BJ (cell line): ENCODE data around the gene CEBPE. TPM values are rescaled to one million over a fixed set of nuclear protein-coding genes. Genes with fewer than 3 reads are reported as not detected.
"Not testable (repeated sequence)": the region's sequence is repeated elsewhere in the genome, so short reads cannot be mapped to it uniquely, and the experiment has no call there.

ENCODE experiments used
- CTCF ChIA-PET: fragments of 350-600 bp; formaldehyde crosslinking; extraction: SDS; loops from one replicate; lab custom pipeline; 2021; ENCODE audit warnings: antibody characterized with exemption, inconsistent platforms; lab: Yijun Ruan, JAX
- POLR2A ChIA-PET: fragments of 300-600 bp; sonication (Branson Sonifier 250); formaldehyde crosslinking; extraction: SDS; loops from one replicate; lab custom pipeline; 2021; ENCODE audit warnings: antibody characterized with exemption; lab: Charles Lee
- DNase-seq: peaks from one replicate; pipeline ENCODE4 v3.0.0-alpha.2; 2011; ENCODE audit warnings: low read depth
- H3K27me3 ChIP-seq: 2 replicates; pipeline ENCODE4 v1.6.0; 2011; ENCODE audit warnings: low read length; ENCODE audit not compliant: control insufficient read depth, insufficient read depth
- H3K36me3 ChIP-seq: 2 replicates; pipeline ENCODE4 v1.5.1; 2011; ENCODE audit warnings: low read length; ENCODE audit not compliant: control insufficient read depth, insufficient read depth
- H3K4me3 ChIP-seq: 2 replicates; pipeline ENCODE4 v1.5.1; 2011; ENCODE audit warnings: low read depth, mild to moderate bottlenecking, control low read depth, low read length
- CTCF ChIP-seq: IDR thresholded peaks from 2 replicates; pipeline ENCODE4 v1.5.1; 2011; ENCODE audit warnings: low read depth, mild to moderate bottlenecking, control low read depth, inconsistent platforms, low read length, moderate library complexity; ENCODE audit not compliant: insufficient read depth
- polyA plus RNA-seq: library from polyadenylated mRNA; depleted of rRNA; stranded (reverse); fragments of >200 nt; gene quantifications from 2 replicates; pipeline ENCODE4 v1.2.3, GENCODE V29; 2011

CEBPE gene
- polyA plus RNA-seq, 1 experiment, result not detected

DNA sequence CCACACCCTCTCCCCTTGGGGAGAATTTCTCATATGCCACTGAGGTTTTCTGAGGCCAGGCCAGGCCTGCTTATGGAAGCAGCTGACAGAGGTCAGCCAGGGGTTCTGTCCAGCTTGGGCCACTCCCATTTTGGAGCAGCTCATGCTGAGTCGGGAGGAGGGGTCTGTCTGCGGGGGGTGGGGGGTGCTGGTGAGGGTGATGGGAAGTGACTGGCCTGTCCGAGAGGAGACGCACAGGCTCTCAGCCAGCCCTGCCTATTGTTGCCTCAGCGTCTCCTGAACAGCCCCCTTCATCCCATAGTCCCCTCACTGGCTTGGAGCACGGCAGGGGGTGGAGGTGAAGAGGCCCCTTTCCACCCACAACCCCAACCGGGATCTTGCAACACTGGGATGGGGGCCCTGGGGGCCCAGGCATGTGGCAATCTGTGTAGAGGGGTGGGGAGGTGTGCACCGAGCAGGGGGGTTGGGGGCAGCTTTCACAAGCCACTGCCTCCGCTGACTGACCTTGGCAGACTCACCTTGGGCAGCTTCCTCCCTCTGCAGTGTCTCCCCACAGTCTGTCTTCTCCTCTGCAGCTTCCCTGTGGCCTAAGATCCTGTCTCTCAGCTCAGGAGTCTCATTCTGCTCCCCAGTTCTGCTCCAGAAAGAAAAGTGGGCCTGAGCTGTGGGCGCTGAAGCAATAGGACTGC, 5.5 kb downstream of the CEBPE start:
- no peak overlapping the region for H3K4me3 ChIP-seq
- ChIA-PET CTCF (interaction anchor here (1.1 to 24.8 kb wide), 14 partner anchors 10 to 219 kb away, joined by 3 to 815 read pairs (median 8); partner anchors contain the start of genes ACIN1, AJUBA, C14orf119 and CDH24), POLR2A (no interaction called here)
- no peak for DNase-seq
- TF ChIP-seq CTCF, result no peak
- no peaks in the 10 kb centered on the region for H3K36me3 ChIP-seq
- H3K27me3 ChIP-seq, result peaks cover 1% of the 10 kb centered on the region; the same call in 1 of the 2 replicates

GRCh38 chr14:23112359-23113178, 6.5 kb downstream of the CEBPE start:
- peaks cover 1% of the 10 kb centered on the region; the same call in 1 of the 2 replicates for H3K27me3 ChIP-seq
- H3K4me3 ChIP-seq, result no peak overlapping the region
- ChIA-PET POLR2A (interaction anchor here (1.2 kb wide), 1 partner anchor 17 kb away, joined by 3 read pairs; the partner anchor contains the start of genes ACIN1 and C14orf119), CTCF (interaction anchor here (1.0 to 24.8 kb wide), 16 partner anchors 8 to 218 kb away, joined by 3 to 815 read pairs (median 6); partner anchors contain the start of genes ACIN1, AJUBA, C14orf119 and CDH24)
- no peaks in the 10 kb centered on the region for H3K36me3 ChIP-seq
- no peak for TF ChIP-seq CTCF
- DNase-seq, result no peak

- peaks cover 1% of the 10 kb centered on the region; the same call in 1 of the 2 replicates for H3K27me3 ChIP-seq
- no peak for TF ChIP-seq CTCF
- DNase-seq, result no peak
- H3K4me3 ChIP-seq, result no peak overlapping the region
- CTCF ChIA-PET, result interaction anchor here (0.5 to 24.8 kb wide), 15 partner anchors 10 to 168 kb away, joined by 3 to 815 read pairs (median 31); partner anchors contain the start of genes ACIN1, AJUBA, C14orf119 and CDH24
- no peaks in the 10 kb centered on the region for H3K36me3 ChIP-seq
- POLR2A ChIA-PET, result interaction anchor here (0.7 to 1.7 kb wide), 2 partner anchors 42 to 117 kb away, joined by 3 to 4 read pairs; no protein-coding TSS in a partner anchor
Measured at GRCh38 chr14:23110579-23111365, 8.3 kb downstream of the CEBPE start.

DNA sequence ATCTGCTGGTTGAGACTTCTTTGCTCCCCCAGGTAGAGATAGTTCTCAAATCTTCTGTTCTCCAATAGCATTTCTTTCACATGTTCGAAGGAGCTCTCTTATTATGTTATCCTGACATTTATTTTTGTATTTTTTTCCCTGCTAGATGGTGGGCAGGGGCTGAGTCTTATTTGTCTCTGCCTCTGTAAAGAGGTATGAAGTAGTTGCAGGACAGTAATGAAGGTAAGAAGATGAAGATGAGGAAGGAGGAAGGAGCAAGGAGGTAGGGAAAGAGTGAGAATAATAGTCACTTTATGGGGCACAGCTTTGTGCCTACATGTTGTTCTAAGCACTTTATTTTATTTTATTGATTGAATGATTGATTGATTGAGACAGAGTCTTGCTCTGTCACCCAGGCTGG, 9.3 kb downstream of the CEBPE start:
- POLR2A ChIA-PET, result interaction anchor here (1.7 kb wide), 1 partner anchor 41 kb away, joined by 4 read pairs; no protein-coding TSS in a partner anchor

DNA sequence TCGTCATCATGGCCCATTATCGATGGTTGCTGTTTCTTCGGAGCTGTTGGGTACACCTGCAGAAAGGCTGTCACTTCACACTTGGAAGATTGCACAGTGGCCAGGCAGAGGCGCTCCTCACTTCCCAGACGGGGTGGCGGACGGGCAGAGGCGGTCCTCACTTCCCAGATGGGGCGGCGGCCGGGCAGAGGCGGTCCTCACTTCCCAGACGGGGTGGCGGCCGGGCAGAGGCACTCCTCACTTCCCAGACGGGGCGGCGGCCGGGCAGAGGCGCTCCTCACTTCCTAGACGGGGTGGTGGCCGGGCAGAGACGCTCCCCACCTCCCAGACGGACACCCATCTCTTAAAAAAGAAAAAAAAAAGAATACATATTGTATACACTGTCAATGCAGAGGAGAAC, 10.9 kb downstream of the CEBPE start:
- H3K4me3 ChIP-seq, H3K27me3 ChIP-seq, H3K36me3 ChIP-seq, DNase-seq: not testable (repeated sequence)
- ChIA-PET POLR2A (interaction anchor here (0.7 kb wide), 1 partner anchor 39 kb away, joined by 3 read pairs; no protein-coding TSS in a partner anchor), CTCF (interaction anchor here (1.0 to 24.8 kb wide), 15 partner anchors 9 to 126 kb away, joined by 4 to 815 read pairs (median 31); partner anchors contain the start of genes ACIN1, AJUBA, C14orf119 and CDH24)

More for the DNA sequence above, 9.3 kb downstream of the CEBPE start:
- no peak for TF ChIP-seq CTCF
- no peak overlapping the region for H3K4me3 ChIP-seq
- DNase-seq, result no peak
- CTCF ChIA-PET, result interaction anchor here (0.6 to 24.8 kb wide), 17 partner anchors 10 to 180 kb away, joined by 3 to 815 read pairs (median 30); partner anchors contain the start of genes ACIN1, AJUBA, C14orf119 and CDH24
- no peaks in the 10 kb centered on the region for H3K36me3 ChIP-seq
- H3K27me3 ChIP-seq, result peaks cover 1% of the 10 kb centered on the region; the same call in 1 of the 2 replicates

DNA sequence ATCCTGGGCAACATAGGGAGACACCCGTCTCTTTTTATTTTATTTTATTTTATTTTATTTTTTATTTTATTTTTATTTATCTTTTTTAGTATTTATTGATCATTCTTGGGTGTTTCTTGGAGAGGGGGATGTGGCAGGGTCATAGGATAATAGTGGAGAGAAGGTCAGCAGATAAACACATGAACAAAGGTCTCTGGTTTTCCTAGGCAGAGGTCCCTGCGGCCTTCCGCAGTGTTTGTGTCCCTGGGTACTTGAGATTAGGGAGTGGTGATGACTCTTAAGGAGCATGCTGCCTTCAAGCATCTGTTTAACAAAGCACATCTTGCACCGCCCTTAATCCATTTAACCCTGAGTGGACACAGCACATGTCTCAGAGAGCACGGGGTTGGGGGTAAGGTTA, 11.4 kb downstream of the CEBPE start:
- DNase-seq, H3K27me3 ChIP-seq, H3K4me3 ChIP-seq, H3K36me3 ChIP-seq, POLR2A ChIA-PET: not testable (repeated sequence)
- CTCF ChIA-PET, result interaction anchor here (3.1 to 6.7 kb wide), 2 partner anchors 13 to 51 kb away, joined by 19 to 79 read pairs; partner anchors contain the start of genes ACIN1, C14orf119 and CDH24
